ENCODE results near the gene PLXNA4. TPM values are rescaled to one million over a fixed set of nuclear protein-coding genes. Genes with fewer than 3 reads are reported as not detected.

Gene PLXNA4
- total RNA-seq, 1 experiment from 2014 or later = 0.10 TPM

GRCh38 chr7:132097550-132098134, 478.6 kb downstream of the PLXNA4 start:
- DNase-seq (ENCODE audit: low read depth, low spot score) = no peak
- ATAC-seq = no peak
- no peaks in the 10 kb centered on the region for H3K9me3 ChIP-seq (ENCODE audit: control insufficient read depth, insufficient read depth, low read depth, low read length)
- peaks cover 6% of the 10 kb centered on the region for H3K27me3 ChIP-seq (ENCODE audit: control insufficient read depth, insufficient read depth, low read length)
- no peaks in the 10 kb centered on the region for H3K4me1 ChIP-seq (ENCODE audit: control insufficient read depth, insufficient read depth, low read length)
- intact Hi-C loops (cut with micrococcal nuclease; ENCODE audit: unreplicated experiment) = no loop called here
- no peak for TF ChIP-seq POLR2AphosphoS5 (IDR thresholded peaks at IDR 0.05; ENCODE audit: low read depth, low read length)
- no peak for TF ChIP-seq REST (IDR thresholded peaks at IDR 0.05; ENCODE audit: insufficient read depth in 1 of 2, low read depth in 2 of 2, low read length in 1 of 2)
- no peak for TF ChIP-seq SIN3A (IDR thresholded peaks at IDR 0.05; ENCODE audit: borderline replicate concordance, insufficient read depth, low read depth, low read length)
- H3K4me3 ChIP-seq (ENCODE audit: low read depth in 2 of 2, low read length in 2 of 2) = no peak overlapping the region
- CTCF ChIA-PET = no interaction called here
- no peaks in the 10 kb centered on the region for H3K36me3 ChIP-seq (ENCODE audit: control insufficient read depth, insufficient read depth, low read length)
- BruUV-seq (replicated peaks) = no TSS peak
- in situ Hi-C loops (cut with HindIII; ENCODE audit: low pct_unique_long_range_greater_than_20kb, low sequenced_read_pairs) = no loop called here
- no peak overlapping the region for H3K27ac ChIP-seq (ENCODE audit: low read length)
- POLR2A ChIA-PET = no interaction called here

GRCh38 chr7:132095111-132095765, 481.0 kb downstream of the PLXNA4 start:
- CTCF ChIA-PET = no interaction called here
- in situ Hi-C loops (cut with HindIII; ENCODE audit: low pct_unique_long_range_greater_than_20kb, low sequenced_read_pairs) = no loop called here

More at GRCh38 chr7:132095111-132095765, 481.0 kb downstream of the PLXNA4 start:
- TF ChIP-seq POLR2AphosphoS5 (IDR thresholded peaks at IDR 0.05; ENCODE audit: low read depth, low read length) (no peak), CTCF (IDR thresholded peaks at IDR 0.05) (no peak), SIN3A (IDR thresholded peaks at IDR 0.05; ENCODE audit: borderline replicate concordance, insufficient read depth, low read depth, low read length) (no peak)
- H3K9me3 ChIP-seq (ENCODE audit: control insufficient read depth, insufficient read depth, low read depth, low read length) = no peaks in the 10 kb centered on the region
- ATAC-seq (no peak), DNase-seq (ENCODE audit: low read depth, low spot score) (no peak)
- intact Hi-C loops (cut with micrococcal nuclease; ENCODE audit: unreplicated experiment) = no loop called here
- H3K4me3 ChIP-seq (ENCODE audit: low read depth in 2 of 2, low read length in 2 of 2) = no peak overlapping the region
- no peaks in the 10 kb centered on the region for H3K4me1 ChIP-seq (ENCODE audit: control insufficient read depth, insufficient read depth, low read length)
- POLR2A ChIA-PET = no interaction called here
- no peaks in the 10 kb centered on the region for H3K36me3 ChIP-seq (ENCODE audit: control insufficient read depth, insufficient read depth, low read length)
- H3K27me3 ChIP-seq (ENCODE audit: control insufficient read depth, insufficient read depth, low read length) = peaks cover 8% of the 10 kb centered on the region
- no peak overlapping the region for H3K27ac ChIP-seq (ENCODE audit: low read length)
- no TSS peak for BruUV-seq (replicated peaks)

Measured in Panc1 (cell line).